Stomach (tissue), 4 donors: ENCODE results near the gene RCOR3.

Source experiments
- CTCF ChIP-seq, 7 experiments: fragments of 450-650 bp in 4 of 7; fragments of 200-600 bp in 3 of 7; sonication (generic) in 3 of 7; IDR thresholded peaks; one replicate each; pipeline ENCODE4 v1.5.1; 2016 to 2019; ENCODE audit warnings: antibody characterized with exemption in 7 of 7, control low read depth in 2 of 7, mild to moderate bottlenecking in 1 of 7
- POLR2A ChIP-seq, 4 donors: fragments of 450-650 bp; IDR thresholded peaks; one replicate each; pipeline ENCODE4 v1.6.1; 2016; ENCODE audit warnings: antibody characterized with exemption in 4 of 4, control low read depth in 2 of 4, mild to moderate bottlenecking in 1 of 4, moderate library complexity in 1 of 4

GRCh38 chr1:211327346-211327921 lies 68.3 kb downstream of the RCOR3 start:
- no peak for TF ChIP-seq CTCF (IDR thresholded peaks at IDR 0.05)
- TF ChIP-seq POLR2A (IDR thresholded peaks at IDR 0.05): no peak
